Stimulated activated CD4-positive, alpha-beta T cell treated with anti-CD3 and anti-CD28 coated beads, Interleukin-1b, Interleukin-23, amount 100 ng/mL, for 1 hour (primary cell): ENCODE measurements around the gene EEF1A1.
"Not testable (repeated sequence)": the region's sequence is repeated elsewhere in the genome, so short reads cannot be mapped to it uniquely, and the experiment has no call there.

ENCODE experiments used
- DNase-seq, 2 donors: peaks; one replicate each; pipeline ENCODE4 v3.0.0-alpha.2; 2020; ENCODE audit warnings: low read depth in 2 of 2

EEF1A1 gene

GRCh38 chr6:73537677-73538076 lies 16.8 kb upstream of the EEF1A1 start:
- DNase-seq = no peak

GRCh38 chr6:73534628-73535027 lies 13.8 kb upstream of the EEF1A1 start:
- no peak for DNase-seq

GRCh38 chr6:73532293-73532692 lies 11.5 kb upstream of the EEF1A1 start:
- DNase-seq = no peak

GRCh38 chr6:73528897-73529296 lies 8.1 kb upstream of the EEF1A1 start:
- DNase-seq = no peak

- DNase-seq = no peak
These were observed 4.9 kb upstream of the EEF1A1 start for GRCh38 chr6:73525546-73526330.

- peak; percentile 47 to 63 for DNase-seq
These were observed 2.7 kb upstream of the EEF1A1 start for GRCh38 chr6:73523434-73524123.

- DNase-seq = peak in 1 of 2 donors; percentile 58
These were observed 636 bp upstream of the EEF1A1 start for GRCh38 chr6:73521351-73521985.

GRCh38 chr6:73519926-73520687 lies 725 bp downstream of the EEF1A1 start:
- DNase-seq = peak; percentile 55 to 71

- not testable (repeated sequence) for DNase-seq
These were observed 1.6 kb downstream of the EEF1A1 start for GRCh38 chr6:73518982-73519881.

GRCh38 chr6:73518100-73518981 lies 2.5 kb downstream of the EEF1A1 start:
- DNase-seq = not testable (repeated sequence)

- no peak for DNase-seq
These were observed 4.0 kb downstream of the EEF1A1 start for GRCh38 chr6:73516514-73517489.

GRCh38 chr6:73515204-73515655 lies 5.6 kb downstream of the EEF1A1 start:
- DNase-seq = no peak

- DNase-seq = no peak
These were observed 6.1 kb downstream of the EEF1A1 start for GRCh38 chr6:73514746-73515110.

GRCh38 chr6:73513496-73513854 lies 7.4 kb downstream of the EEF1A1 start:
- no peak for DNase-seq

GRCh38 chr6:73511796-73512195 lies 9.0 kb downstream of the EEF1A1 start:
- DNase-seq = no peak

- DNase-seq = no peak
These were observed 11.0 kb downstream of the EEF1A1 start for GRCh38 chr6:73509851-73510250.

- DNase-seq = no peak
These were observed 12.1 kb downstream of the EEF1A1 start for GRCh38 chr6:73508776-73509175.

GRCh38 chr6:73506246-73506645 lies 14.6 kb downstream of the EEF1A1 start:
- no peak for DNase-seq

GRCh38 chr6:73505705-73506104 lies 15.1 kb downstream of the EEF1A1 start:
- DNase-seq = not testable (repeated sequence)
